Thyroid gland (tissue), 4 donors: Measurements from ENCODE around the gene C1orf94. TPM values are rescaled to one million over a fixed set of nuclear protein-coding genes. Genes with fewer than 3 reads are reported as not detected.
A peak's percentile ranks its signal among the peaks of the same experiment; 100 is the strongest.

Source experiments
- DNase-seq, 2 donors: peaks; one replicate each; pipeline ENCODE4 v3.0.0-alpha.2; 2019
- H3K27ac ChIP-seq, 3 donors: fragments of 200-600 bp; sonication (generic); 1 replicate in 2 of 3; 2 replicates in 1 of 3; pipeline ENCODE4 v1.5.1; 2016 to 2019; ENCODE audit warnings: mild to moderate bottlenecking in 1 of 3, moderate library complexity in 1 of 3
- H3K27me3 ChIP-seq: fragments of 200-600 bp; sonication (generic); one replicate; pipeline ENCODE4 v1.5.1; 2019
- H3K36me3 ChIP-seq, 2 donors: fragments of 200-600 bp; sonication (generic); one replicate each; pipeline ENCODE4 v1.5.1; 2016 to 2019
- H3K4me1 ChIP-seq, 2 donors: fragments of 200-600 bp; sonication (generic); one replicate each; pipeline ENCODE4 v1.5.1; 2017 to 2019
- H3K4me3 ChIP-seq, 3 donors: fragments of 200-600 bp; sonication (generic); replicated peaks in 1 of 3; 1 replicate in 2 of 3; 2 replicates in 1 of 3; pipeline ENCODE4 v1.5.1; 2016; ENCODE audit warnings: mild to moderate bottlenecking in 1 of 3
- H3K9me3 ChIP-seq: fragments of 200-600 bp; sonication (generic); one replicate; pipeline ENCODE4 v1.5.1; 2017
- POLR2A ChIP-seq, 2 donors: fragments of 450-650 bp; IDR thresholded peaks; one replicate each; pipeline ENCODE4 v1.6.1; 2017; ENCODE audit warnings: antibody characterized with exemption in 2 of 2, mild to moderate bottlenecking in 2 of 2, moderate library complexity in 1 of 2
- WGBS, 2 donors: methylation state at CpG; one replicate each; pipeline ENCODE4 v1.1.5; 2017; 5-methylcytosine and 5-hydroxymethylcytosine counted together
- intact Hi-C: fragments of 100-400 bp; cut with DNase I; formaldehyde crosslinking; loops from one replicate; pipeline ENCODE4 v1.15.1; 2023
- total RNA-seq, 4 donors: library from RNA; depleted of rRNA; stranded (reverse); fragments of >200 nt; gene quantifications; one replicate each; pipeline ENCODE4 v1.2.3, GENCODE V29; 2016
- TF ChIP-seq, protein P1 (sequence below), 6 experiments: fragments of 200-600 bp in 3 of 6; fragments of 450-650 bp in 3 of 6; sonication (generic) in 3 of 6; IDR thresholded peaks; one replicate each; pipeline ENCODE4 v1.5.1; 2016 to 2019; ENCODE audit warnings: antibody characterized with exemption in 6 of 6, mild to moderate bottlenecking in 2 of 6, inconsistent platforms in 1 of 6, moderate library complexity in 1 of 6

The C1orf94 gene
- total RNA-seq, 4 donors from 2014 or later, result not detected

DNA sequence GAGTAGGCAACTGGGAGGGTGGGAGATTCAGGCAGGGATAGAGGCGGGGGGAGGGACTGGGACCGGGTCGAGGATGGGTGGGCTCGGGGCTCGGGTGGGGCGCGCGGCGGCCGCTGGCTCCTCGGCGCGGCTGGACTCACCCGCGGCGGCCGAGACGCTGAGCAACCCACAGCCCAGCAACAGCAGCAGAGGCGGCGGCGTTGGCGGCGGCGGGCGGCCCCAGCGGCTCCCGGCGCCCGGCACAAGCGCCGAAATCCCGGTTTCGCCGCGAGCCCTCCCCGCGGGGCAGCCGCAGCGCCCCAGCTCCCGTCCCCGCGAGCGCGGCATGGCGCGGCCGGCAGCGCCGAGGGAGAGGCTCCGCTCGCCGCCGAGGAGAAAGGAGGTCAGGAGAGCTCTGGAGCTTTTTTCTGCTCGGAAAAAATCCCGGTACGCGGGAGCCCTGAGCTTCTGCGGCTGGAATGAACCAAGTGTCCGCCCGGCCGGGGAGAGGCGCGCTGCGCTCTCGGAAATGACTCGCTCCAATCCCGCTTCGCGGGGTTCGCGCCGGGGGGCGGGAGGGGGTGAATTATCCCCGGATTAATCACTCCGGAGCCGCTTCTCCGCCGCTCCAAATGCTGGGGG is 11.8 kb upstream of the C1orf94 start, which contains the start of gene CSMD2:
TSS of gene CSMD2 (minus strand) at position 460 of the 621 bp plus-strand sequence. CDS start at position 327, 133 bp downstream.
- Histone ChIP-seq H3K4me3 (no peak within 1 kb of the TSS), H3K36me3 (no peaks in the 10 kb centered on the region), H3K9me3 (no peaks in the 10 kb centered on the region), H3K27me3 (peaks cover 33% of the 10 kb centered on the region), H3K27ac (no peak within 1 kb of the TSS), H3K4me1 (peaks cover 16 to 26% of the 10 kb centered on the region in 2 donors)
- TF ChIP-seq, protein P1, sequence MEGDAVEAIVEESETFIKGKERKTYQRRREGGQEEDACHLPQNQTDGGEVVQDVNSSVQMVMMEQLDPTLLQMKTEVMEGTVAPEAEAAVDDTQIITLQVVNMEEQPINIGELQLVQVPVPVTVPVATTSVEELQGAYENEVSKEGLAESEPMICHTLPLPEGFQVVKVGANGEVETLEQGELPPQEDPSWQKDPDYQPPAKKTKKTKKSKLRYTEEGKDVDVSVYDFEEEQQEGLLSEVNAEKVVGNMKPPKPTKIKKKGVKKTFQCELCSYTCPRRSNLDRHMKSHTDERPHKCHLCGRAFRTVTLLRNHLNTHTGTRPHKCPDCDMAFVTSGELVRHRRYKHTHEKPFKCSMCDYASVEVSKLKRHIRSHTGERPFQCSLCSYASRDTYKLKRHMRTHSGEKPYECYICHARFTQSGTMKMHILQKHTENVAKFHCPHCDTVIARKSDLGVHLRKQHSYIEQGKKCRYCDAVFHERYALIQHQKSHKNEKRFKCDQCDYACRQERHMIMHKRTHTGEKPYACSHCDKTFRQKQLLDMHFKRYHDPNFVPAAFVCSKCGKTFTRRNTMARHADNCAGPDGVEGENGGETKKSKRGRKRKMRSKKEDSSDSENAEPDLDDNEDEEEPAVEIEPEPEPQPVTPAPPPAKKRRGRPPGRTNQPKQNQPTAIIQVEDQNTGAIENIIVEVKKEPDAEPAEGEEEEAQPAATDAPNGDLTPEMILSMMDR (IDR thresholded peaks at IDR 0.05), result no peak
- no peak for TF ChIP-seq POLR2A (IDR thresholded peaks at IDR 0.05)
- WGBS, 2 donors, result 0 to 3% methylated on average over 14 to 37 of the region's 78 CpGs
- intact Hi-C loops, result no loop called here
- DNase-seq, result peak in 1 of 2 donors; percentile 9

DNA sequence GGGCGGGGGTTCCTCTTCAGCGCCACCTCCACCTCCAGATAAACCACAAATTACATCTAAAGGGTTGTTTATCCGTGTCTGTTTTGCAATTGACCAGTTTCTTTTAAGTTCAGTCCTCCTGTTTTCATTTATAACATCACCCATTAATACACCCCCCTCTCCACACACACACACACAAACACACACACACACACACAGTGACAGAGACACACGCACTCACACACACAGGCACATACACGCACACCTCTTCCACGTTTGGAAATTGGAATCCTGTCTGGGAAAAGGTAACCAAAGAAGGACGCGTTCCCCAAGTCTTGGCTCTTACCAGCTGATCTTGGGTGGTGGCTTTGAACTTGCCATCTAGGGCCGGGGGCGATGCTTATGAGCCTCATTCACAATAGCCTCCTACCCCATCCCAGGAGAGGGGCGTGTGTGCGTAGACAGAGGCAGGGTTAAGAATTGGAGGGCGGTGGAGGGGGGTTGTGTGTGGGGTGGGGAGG is 11.2 kb upstream of the C1orf94 start:
- Histone ChIP-seq H3K27me3 (peaks cover 33% of the 10 kb centered on the region), H3K4me3 (no peak overlapping the region), H3K4me1 (peaks cover 16 to 26% of the 10 kb centered on the region in 2 donors), H3K9me3 (no peaks in the 10 kb centered on the region), H3K36me3 (no peaks in the 10 kb centered on the region), H3K27ac (no peak overlapping the region)
- intact Hi-C loops, result no loop called here
- WGBS, 2 donors, result 4 to 8% methylated on average over 13 of the region's 13 CpGs
- DNase-seq, result no peak
- TF ChIP-seq, protein P1 (IDR thresholded peaks at IDR 0.05), result no peak
- no peak for TF ChIP-seq POLR2A (IDR thresholded peaks at IDR 0.05)

GRCh38 chr1:34166191-34166624 is 10.5 kb upstream of the C1orf94 start:
- no peak overlapping the region for H3K27ac ChIP-seq
- peaks cover 16 to 26% of the 10 kb centered on the region in 2 donors for H3K4me1 ChIP-seq
- intact Hi-C loops, result no loop called here
- H3K9me3 ChIP-seq, result no peaks in the 10 kb centered on the region
- no peak overlapping the region for H3K4me3 ChIP-seq
- TF ChIP-seq POLR2A (IDR thresholded peaks at IDR 0.05), result no peak
- TF ChIP-seq, protein P1 (IDR thresholded peaks at IDR 0.05), result no peak
- peaks cover 33% of the 10 kb centered on the region for H3K27me3 ChIP-seq
- H3K36me3 ChIP-seq, result no peaks in the 10 kb centered on the region
- DNase-seq, result no peak
- WGBS, 2 donors, result 3 to 6% methylated on average over 24 to 27 of the region's 27 CpGs

DNA sequence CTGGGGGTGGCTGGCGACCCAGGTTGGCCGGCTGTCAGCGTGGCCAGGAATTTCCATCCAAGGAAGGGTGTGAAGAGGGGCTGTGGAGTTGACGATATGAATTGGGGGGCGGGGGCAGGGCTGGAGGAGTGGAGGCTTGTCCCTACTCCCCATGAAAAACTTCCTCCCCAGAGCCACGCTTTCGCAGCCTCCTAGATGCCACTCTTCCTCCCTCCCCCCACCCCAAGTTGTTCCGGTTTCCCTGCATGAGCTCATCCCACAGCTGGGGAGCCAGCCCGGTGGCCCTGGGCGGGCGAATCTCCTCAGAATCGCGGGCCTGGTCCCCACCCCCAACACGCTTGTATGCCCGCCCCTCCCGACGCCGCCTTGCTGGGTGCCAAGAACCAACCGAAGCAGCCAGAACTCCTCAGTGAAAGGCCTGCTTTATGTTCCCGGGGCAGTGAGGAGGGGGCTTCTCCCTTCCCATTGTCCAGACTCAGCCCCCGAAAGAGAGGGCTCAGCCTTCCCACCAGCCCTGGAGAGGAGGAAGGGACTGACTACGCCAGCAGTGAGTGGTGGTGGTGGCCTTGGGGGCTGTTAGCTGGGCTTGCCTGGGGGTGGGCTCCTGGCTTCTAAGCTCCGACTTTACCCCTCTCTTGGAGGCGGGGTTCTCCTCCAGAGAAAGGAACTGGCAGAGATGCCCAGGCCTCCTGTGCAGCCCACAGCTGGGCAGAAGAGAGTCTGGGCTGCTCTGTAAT is 9.9 kb upstream of the C1orf94 start:
- no peak overlapping the region for H3K4me3 ChIP-seq
- no peaks in the 10 kb centered on the region for H3K9me3 ChIP-seq
- DNase-seq, result peak in 1 of 2 donors; percentile 2
- peaks cover 16 to 26% of the 10 kb centered on the region in 2 donors for H3K4me1 ChIP-seq
- H3K27me3 ChIP-seq, result peaks cover 33% of the 10 kb centered on the region
- no peak for TF ChIP-seq POLR2A (IDR thresholded peaks at IDR 0.05)
- TF ChIP-seq, protein P1 (IDR thresholded peaks at IDR 0.05), result no peak
- no peak overlapping the region for H3K27ac ChIP-seq
- intact Hi-C loops, result no loop called here
- 3 to 6% methylated on average over 7 to 16 of the region's 24 CpGs for WGBS, 2 donors
- no peaks in the 10 kb centered on the region for H3K36me3 ChIP-seq

DNA sequence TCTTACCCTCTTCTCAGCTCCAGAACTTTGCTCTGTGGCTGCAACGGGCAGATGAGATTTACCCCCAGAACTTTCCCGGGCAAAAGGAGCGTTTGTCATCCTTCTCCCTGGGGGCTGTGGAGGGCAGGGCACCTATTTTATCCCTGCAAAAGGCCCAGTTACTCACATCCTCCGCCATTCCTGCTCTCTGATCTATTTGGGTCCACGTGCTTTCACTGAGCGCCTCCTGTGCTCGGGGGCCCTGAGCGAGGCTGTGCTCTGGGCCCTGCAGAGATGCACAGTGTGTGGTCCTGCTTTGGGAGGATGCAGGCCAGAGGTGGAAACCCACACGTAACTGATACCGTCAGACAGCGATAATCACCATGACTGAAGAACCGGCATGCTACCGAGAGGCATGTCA is 9.3 kb upstream of the C1orf94 start:
- 23 to 24% methylated on average over 13 of the region's 13 CpGs for WGBS, 2 donors
- H3K27me3 ChIP-seq, result peaks cover 33% of the 10 kb centered on the region

More for the DNA sequence above, 9.3 kb upstream of the C1orf94 start:
- no peak for TF ChIP-seq POLR2A (IDR thresholded peaks at IDR 0.05)
- TF ChIP-seq, protein P1 (IDR thresholded peaks at IDR 0.05), result no peak
- intact Hi-C loops, result no loop called here
- H3K36me3 ChIP-seq, result no peaks in the 10 kb centered on the region
- no peaks in the 10 kb centered on the region for H3K9me3 ChIP-seq
- H3K4me1 ChIP-seq, result peaks cover 16 to 26% of the 10 kb centered on the region in 2 donors
- no peak for DNase-seq
- H3K27ac ChIP-seq, result no peak overlapping the region
- no peak overlapping the region for H3K4me3 ChIP-seq
